ENCODE results near the gene FBXL20. TPM values are rescaled to one million over a fixed set of nuclear protein-coding genes. Genes with fewer than 3 reads are reported as not detected.
"Not testable (repeated sequence)": the region's sequence is repeated elsewhere in the genome, so short reads cannot be mapped to it uniquely, and the experiment has no call there.

FBXL20 gene
- polyA plus RNA-seq, 1 donor, result 8.8 TPM

DNA sequence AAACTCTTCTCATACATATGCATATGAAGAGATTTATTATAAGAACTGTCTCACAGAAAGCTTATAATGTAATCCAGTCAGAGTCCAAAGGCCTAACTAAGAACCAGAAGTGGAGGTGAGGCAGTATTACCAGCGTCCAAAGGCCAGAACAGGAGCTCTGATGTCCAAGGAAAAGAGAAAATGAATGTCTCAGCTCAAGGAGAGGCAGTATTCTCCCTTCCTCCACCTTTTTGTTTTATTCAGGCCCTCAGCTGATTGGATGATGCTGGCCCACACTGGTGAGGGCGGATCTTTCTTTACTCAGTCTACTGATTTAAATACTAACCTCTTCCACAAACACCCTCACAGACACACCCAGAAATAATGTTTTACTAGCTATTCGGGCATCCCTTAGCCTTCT is 43.4 kb downstream of the FBXL20 start:
- H3K9me3 ChIP-seq (ENCODE audit: control insufficient read depth, low read depth, low read length), result no peaks in the 10 kb centered on the region
- peaks cover 18% of the 10 kb centered on the region for H3K4me1 ChIP-seq (ENCODE audit: control insufficient read depth, insufficient read depth, low read length)
- H3K27me3 ChIP-seq (ENCODE audit: control insufficient read depth, insufficient read depth, low read length), result no peaks in the 10 kb centered on the region
- 40% methylated on average over 1 of the region's 3 CpGs for WGBS (ENCODE audit: insufficient coverage, low lambda C conversion rate)
- no peaks in the 10 kb centered on the region for H3K36me3 ChIP-seq (ENCODE audit: control insufficient read depth, insufficient read depth, low read length)
- no peak overlapping the region for H3K4me3 ChIP-seq (ENCODE audit: low read length)
- H3K27ac ChIP-seq (ENCODE audit: low read length), result peak overlapping the region; percentile 88
- peak; percentile 74 to 90 for DNase-seq

DNA sequence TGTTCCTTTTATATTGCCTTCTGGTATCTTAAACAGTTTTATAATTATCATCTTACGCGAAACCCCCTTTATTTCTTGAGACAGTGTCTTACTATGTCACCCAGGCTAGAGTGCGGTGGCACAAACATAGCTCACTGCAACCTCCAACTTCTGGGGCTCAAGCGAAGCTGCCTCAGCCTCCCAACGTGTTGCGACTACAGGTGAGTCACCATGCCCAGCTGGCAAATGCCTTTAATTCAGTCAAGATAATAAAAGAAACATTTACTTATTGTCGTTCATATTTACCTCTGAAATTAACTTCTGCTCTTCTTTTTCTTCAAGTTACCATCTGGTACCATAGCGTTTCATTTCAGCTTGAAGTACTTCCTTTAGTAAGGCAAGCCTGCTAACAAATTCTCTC is 43.9 kb downstream of the FBXL20 start:
- Histone ChIP-seq H3K27ac (ENCODE audit: low read length) (peak overlapping the region; percentile 88), H3K4me3 (ENCODE audit: low read length) (peak overlapping the region; percentile 7), H3K36me3 (ENCODE audit: control insufficient read depth, insufficient read depth, low read length) (no peaks in the 10 kb centered on the region), H3K27me3 (ENCODE audit: control insufficient read depth, insufficient read depth, low read length) (no peaks in the 10 kb centered on the region), H3K4me1 (ENCODE audit: control insufficient read depth, insufficient read depth, low read length) (peaks cover 18% of the 10 kb centered on the region), H3K9me3 (ENCODE audit: control insufficient read depth, low read depth, low read length) (no peaks in the 10 kb centered on the region)
- 63% methylated on average over 4 of the region's 8 CpGs for WGBS (ENCODE audit: insufficient coverage, low lambda C conversion rate)
- no peak for DNase-seq

DNA sequence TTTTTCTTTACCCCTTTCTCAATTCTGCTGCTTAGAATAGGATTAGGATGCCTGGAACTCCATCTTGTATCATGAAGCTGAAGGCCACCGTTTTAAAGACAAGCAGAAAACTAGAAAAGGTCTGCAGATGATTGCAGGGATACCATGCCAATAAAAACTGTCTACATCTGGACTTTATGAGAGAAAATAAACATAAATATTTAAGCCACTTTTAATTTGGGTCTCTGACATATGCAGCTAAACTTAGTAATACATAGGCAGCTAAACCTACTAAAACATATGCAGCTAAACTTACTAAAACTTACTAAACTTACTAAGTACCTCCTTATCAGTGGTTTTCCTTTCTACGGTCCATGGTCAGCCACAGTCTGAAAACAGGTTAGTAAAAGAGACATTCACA is 48.4 kb downstream of the FBXL20 start:
- no peak for DNase-seq

DNA sequence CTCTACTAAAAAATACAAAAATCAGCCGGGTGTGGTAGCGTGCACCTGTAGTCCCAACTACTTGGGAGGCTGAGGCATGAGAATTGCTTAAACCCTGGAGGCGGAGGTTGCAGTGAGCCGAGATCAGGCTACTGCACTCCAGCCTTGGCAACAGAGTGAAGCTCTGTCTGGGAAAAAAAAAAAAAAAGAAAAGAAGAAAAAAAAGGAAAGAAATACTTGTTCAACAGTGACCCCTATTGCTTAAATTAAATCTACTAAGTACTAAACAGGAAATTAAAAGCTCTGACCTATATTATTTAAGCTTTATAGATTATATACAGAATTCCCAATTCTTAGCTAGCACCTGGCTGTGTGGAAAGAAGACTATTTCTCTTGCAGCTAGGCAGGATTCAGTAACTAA is 48.9 kb downstream of the FBXL20 start:
- H3K4me3 ChIP-seq (ENCODE audit: low read length), result no peak overlapping the region
- H3K27me3 ChIP-seq (ENCODE audit: control insufficient read depth, insufficient read depth, low read length), result no peaks in the 10 kb centered on the region
- 53% methylated on average over 2 of the region's 4 CpGs for WGBS (ENCODE audit: insufficient coverage, low lambda C conversion rate)
- H3K27ac ChIP-seq (ENCODE audit: low read length), result no peak overlapping the region
- H3K4me1 ChIP-seq (ENCODE audit: control insufficient read depth, insufficient read depth, low read length), result peaks cover 12% of the 10 kb centered on the region
- no peak for DNase-seq
- H3K36me3 ChIP-seq (ENCODE audit: control insufficient read depth, insufficient read depth, low read length), result no peaks in the 10 kb centered on the region
- H3K9me3 ChIP-seq (ENCODE audit: control insufficient read depth, low read depth, low read length), result no peaks in the 10 kb centered on the region

More for the DNA sequence above, 48.4 kb downstream of the FBXL20 start:
- no peaks in the 10 kb centered on the region for H3K36me3 ChIP-seq (ENCODE audit: control insufficient read depth, insufficient read depth, low read length)
- H3K4me3 ChIP-seq (ENCODE audit: low read length), result no peak overlapping the region
- H3K4me1 ChIP-seq (ENCODE audit: control insufficient read depth, insufficient read depth, low read length), result peaks cover 12% of the 10 kb centered on the region
- WGBS (ENCODE audit: insufficient coverage, low lambda C conversion rate), result no CpG with 5 or more reads among the region's 2 CpGs
- H3K9me3 ChIP-seq (ENCODE audit: control insufficient read depth, low read depth, low read length), result no peaks in the 10 kb centered on the region
- no peaks in the 10 kb centered on the region for H3K27me3 ChIP-seq (ENCODE audit: control insufficient read depth, insufficient read depth, low read length)
- H3K27ac ChIP-seq (ENCODE audit: low read length), result no peak overlapping the region

DNA sequence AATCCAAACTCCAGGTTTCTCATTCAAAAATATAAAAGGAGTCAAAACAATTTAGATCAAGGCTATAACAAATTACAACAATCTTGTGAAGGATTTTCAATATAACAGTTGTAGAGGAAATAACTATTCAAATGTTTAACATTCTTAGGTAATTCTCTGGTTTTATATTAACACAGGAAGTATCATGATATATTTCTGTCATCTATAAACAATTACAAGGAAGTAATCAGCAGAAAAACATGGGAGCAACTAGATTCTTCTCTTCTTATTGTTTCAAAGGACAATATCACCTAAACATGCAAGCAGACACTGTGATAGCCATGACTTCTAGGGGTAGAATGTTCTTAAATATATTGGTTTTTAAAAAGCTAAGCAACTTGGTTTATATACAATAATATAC is 49.9 kb downstream of the FBXL20 start:
- H3K27ac ChIP-seq (ENCODE audit: low read length), result peak overlapping the region; percentile 6
- DNase-seq, result no peak
- no peaks in the 10 kb centered on the region for H3K36me3 ChIP-seq (ENCODE audit: control insufficient read depth, insufficient read depth, low read length)
- no peaks in the 10 kb centered on the region for H3K27me3 ChIP-seq (ENCODE audit: control insufficient read depth, insufficient read depth, low read length)
- H3K4me3 ChIP-seq (ENCODE audit: low read length), result no peak overlapping the region
- H3K9me3 ChIP-seq (ENCODE audit: control insufficient read depth, low read depth, low read length), result no peaks in the 10 kb centered on the region
- peaks cover 4% of the 10 kb centered on the region for H3K4me1 ChIP-seq (ENCODE audit: control insufficient read depth, insufficient read depth, low read length)

DNA sequence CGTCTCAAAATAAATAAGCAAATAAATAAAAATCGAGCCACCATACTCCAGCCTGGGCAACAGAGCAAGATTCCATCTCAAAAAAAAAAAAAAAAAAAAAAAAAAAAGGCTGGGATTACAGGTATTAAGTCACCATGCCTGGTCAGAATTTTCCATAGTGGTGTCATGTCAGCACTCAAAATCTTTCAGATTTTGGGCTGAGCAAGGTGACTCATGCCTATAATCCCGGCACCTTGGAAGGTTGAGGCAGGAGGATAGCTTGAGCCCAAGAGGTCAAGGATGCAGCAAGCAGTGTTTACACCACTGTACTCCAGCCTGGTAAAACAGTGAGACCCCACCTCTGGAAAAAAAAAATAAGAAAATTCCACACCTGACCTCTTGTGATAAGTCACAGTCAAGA is 52.2 kb downstream of the FBXL20 start:
- Histone ChIP-seq H3K36me3 (ENCODE audit: control insufficient read depth, insufficient read depth, low read length) (no peaks in the 10 kb centered on the region), H3K27me3 (ENCODE audit: control insufficient read depth, insufficient read depth, low read length) (no peaks in the 10 kb centered on the region), H3K27ac (ENCODE audit: low read length) (no peak overlapping the region), H3K9me3 (ENCODE audit: control insufficient read depth, low read depth, low read length) (no peaks in the 10 kb centered on the region), H3K4me1 (ENCODE audit: control insufficient read depth, insufficient read depth, low read length) (no peaks in the 10 kb centered on the region), H3K4me3 (ENCODE audit: low read length) (no peak overlapping the region)
- no CpG with 5 or more reads among the region's 3 CpGs for WGBS (ENCODE audit: insufficient coverage, low lambda C conversion rate)
- DNase-seq, result no peak

DNA sequence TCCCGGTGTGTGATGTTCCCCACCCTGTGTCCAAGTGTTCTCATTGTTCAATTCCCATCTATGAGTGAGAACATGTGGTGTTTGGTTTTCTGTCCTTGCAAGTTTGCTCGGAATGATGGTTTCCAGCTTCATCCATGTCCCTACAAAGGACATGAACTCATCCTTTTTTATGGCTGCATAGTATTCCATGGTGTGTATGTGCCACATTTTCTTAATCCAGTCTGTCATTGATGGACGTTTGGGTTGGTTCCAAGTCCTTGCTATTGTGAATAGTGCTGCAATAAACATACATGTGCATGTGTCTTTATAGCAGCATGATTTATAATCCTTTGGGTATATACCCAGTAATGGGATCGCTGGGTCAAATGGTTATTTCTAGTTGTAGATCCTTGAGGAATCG is 54.6 kb downstream of the FBXL20 start:
- H3K9me3 ChIP-seq (ENCODE audit: control insufficient read depth, low read depth, low read length); DNase-seq; H3K4me3 ChIP-seq (ENCODE audit: low read length); H3K36me3 ChIP-seq (ENCODE audit: control insufficient read depth, insufficient read depth, low read length); H3K27ac ChIP-seq (ENCODE audit: low read length); H3K27me3 ChIP-seq (ENCODE audit: control insufficient read depth, insufficient read depth, low read length); H3K4me1 ChIP-seq (ENCODE audit: control insufficient read depth, insufficient read depth, low read length): not testable (repeated sequence)
- 100% methylated on average over 2 of the region's 5 CpGs for WGBS (ENCODE audit: insufficient coverage, low lambda C conversion rate)

DNA sequence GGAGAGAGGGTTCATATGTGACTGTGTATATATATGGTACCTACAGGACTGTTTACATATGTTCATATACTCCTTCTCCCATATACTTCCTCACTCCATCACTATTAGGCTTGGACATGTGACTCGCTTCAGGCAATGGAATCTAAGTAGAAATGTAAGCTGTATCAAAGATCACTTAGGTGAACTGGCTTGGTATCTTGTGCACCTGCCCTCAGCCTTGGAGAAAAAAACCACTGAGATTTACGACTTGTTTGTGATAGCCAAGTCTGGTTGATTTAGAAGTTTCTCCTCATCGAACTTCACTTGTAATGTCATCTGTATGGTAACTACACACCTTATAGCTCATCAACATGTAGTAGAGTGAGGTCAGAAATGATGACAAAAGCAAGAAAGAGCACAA is 59.9 kb downstream of the FBXL20 start:
- H3K27me3 ChIP-seq (ENCODE audit: control insufficient read depth, insufficient read depth, low read length), result no peaks in the 10 kb centered on the region
- DNase-seq, result peak in 1 of 2 donors; percentile 69
- WGBS (ENCODE audit: insufficient coverage, low lambda C conversion rate), result no CpG with 5 or more reads among the region's 3 CpGs

DNA sequence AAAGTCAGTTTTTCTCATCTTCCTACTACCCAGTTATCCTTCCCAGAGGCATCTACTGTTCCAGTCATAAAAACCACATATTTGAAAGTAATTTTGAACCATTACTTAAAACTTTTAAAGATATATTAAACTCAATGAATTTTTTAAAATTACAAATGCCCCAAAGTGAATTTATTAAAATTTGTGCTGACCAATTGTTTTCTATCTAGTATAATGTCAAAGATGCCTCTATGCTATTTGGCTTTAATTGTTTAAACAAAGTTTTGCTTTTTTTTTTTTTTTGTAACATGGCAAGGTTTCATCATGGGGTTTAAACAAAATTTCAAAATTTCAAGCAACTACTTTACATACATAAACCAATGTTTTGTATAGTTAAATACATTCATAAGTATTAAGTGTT is 60.7 kb downstream of the FBXL20 start:
- no peak for DNase-seq
- H3K27ac ChIP-seq (ENCODE audit: low read length), result no peak overlapping the region
- H3K36me3 ChIP-seq (ENCODE audit: control insufficient read depth, insufficient read depth, low read length), result peaks cover 5% of the 10 kb centered on the region
- H3K4me1 ChIP-seq (ENCODE audit: control insufficient read depth, insufficient read depth, low read length), result peaks cover 8% of the 10 kb centered on the region
- peaks cover 5% of the 10 kb centered on the region for H3K9me3 ChIP-seq (ENCODE audit: control insufficient read depth, low read depth, low read length)
- no peak overlapping the region for H3K4me3 ChIP-seq (ENCODE audit: low read length)
- no peaks in the 10 kb centered on the region for H3K27me3 ChIP-seq (ENCODE audit: control insufficient read depth, insufficient read depth, low read length)

More for the DNA sequence above, 59.9 kb downstream of the FBXL20 start:
- Histone ChIP-seq H3K27ac (ENCODE audit: low read length) (no peak overlapping the region), H3K4me3 (ENCODE audit: low read length) (no peak overlapping the region), H3K9me3 (ENCODE audit: control insufficient read depth, low read depth, low read length) (peaks cover 4% of the 10 kb centered on the region), H3K36me3 (ENCODE audit: control insufficient read depth, insufficient read depth, low read length) (peaks cover 5% of the 10 kb centered on the region), H3K4me1 (ENCODE audit: control insufficient read depth, insufficient read depth, low read length) (peaks cover 6% of the 10 kb centered on the region)

DNA sequence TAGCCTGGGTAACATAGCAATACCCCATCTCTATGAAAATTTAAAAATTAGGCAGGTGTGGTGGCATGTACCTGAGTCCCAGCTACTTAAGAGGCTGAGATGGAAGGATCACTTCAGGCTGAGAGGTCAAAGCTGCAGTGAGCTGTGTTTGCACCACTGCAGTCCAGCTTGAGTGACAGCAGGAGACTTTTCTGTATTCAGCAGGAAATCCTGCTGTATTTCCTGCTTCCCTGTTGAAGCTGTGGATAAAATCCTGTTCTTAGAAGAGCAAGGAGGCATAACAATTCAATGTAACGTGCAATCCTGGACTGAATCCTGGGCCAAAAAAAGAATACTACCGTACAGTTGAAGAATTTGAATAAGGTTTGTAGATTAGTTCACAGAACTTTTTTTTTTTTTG is 62.2 kb downstream of the FBXL20 start:
- no peak for DNase-seq
- Histone ChIP-seq H3K27ac (ENCODE audit: low read length) (no peak overlapping the region), H3K9me3 (ENCODE audit: control insufficient read depth, low read depth, low read length) (peaks cover 5% of the 10 kb centered on the region), H3K4me1 (ENCODE audit: control insufficient read depth, insufficient read depth, low read length) (peaks cover 11% of the 10 kb centered on the region), H3K4me3 (ENCODE audit: low read length) (no peak overlapping the region), H3K36me3 (ENCODE audit: control insufficient read depth, insufficient read depth, low read length) (peaks cover 5% of the 10 kb centered on the region), H3K27me3 (ENCODE audit: control insufficient read depth, insufficient read depth, low read length) (no peaks in the 10 kb centered on the region)
- WGBS (ENCODE audit: insufficient coverage, low lambda C conversion rate), result 89% methylated on average over 1 of the region's 2 CpGs

DNA sequence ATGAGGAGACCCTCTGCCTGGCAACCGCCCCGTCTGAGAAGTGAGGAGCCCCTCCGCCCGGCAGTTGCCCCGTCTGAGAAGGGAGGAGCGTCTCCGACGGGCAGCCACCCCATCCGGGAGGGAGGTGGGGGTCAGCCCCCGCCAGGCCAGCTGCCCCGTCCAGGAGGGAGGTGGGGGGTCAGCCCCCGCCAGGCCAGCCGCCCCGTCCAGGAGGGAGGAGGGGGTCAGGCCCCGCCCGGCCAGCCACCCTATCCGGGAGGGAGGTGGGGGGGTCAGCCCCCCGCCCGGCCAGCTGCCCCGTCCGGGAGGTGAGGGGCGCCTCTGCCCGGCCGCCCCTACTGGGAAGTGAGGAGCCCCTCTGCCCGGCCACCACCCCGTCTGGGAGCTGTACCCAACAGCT is 63.8 kb downstream of the FBXL20 start:
- peaks cover 11% of the 10 kb centered on the region for H3K4me1 ChIP-seq (ENCODE audit: control insufficient read depth, insufficient read depth, low read length)
- H3K27me3 ChIP-seq (ENCODE audit: control insufficient read depth, insufficient read depth, low read length); DNase-seq; H3K36me3 ChIP-seq (ENCODE audit: control insufficient read depth, insufficient read depth, low read length); H3K27ac ChIP-seq (ENCODE audit: low read length); H3K4me3 ChIP-seq (ENCODE audit: low read length): not testable (repeated sequence)
- H3K9me3 ChIP-seq (ENCODE audit: control insufficient read depth, low read depth, low read length), result peaks cover 15% of the 10 kb centered on the region
- no CpG with 5 or more reads among the region's 26 CpGs for WGBS (ENCODE audit: insufficient coverage, low lambda C conversion rate)
